HuH-7.5 (cell line): Measurements from ENCODE around the gene HBA2.
"Not testable (repeated sequence)": the region's sequence is repeated elsewhere in the genome, so short reads cannot be mapped to it uniquely, and the experiment has no call there.

ENCODE experiments used
- DNase-seq: peaks from one replicate; pipeline ENCODE4 v3.0.0; 2011; ENCODE audit warnings: low spot score

HBA2 gene

GRCh38 chr16:172374-172941, at the start of gene HBA2:
Gene HBA2, plus strand, starts transcription at chr16:172876. Its CDS starts 37 bp downstream, at chr16:172913.
- not testable (repeated sequence) for DNase-seq

- not testable (repeated sequence) for DNase-seq
Observed at GRCh38 chr16:123558-124350, 48.9 kb upstream of the HBA2 start.

GRCh38 chr16:125011-125410, 47.7 kb upstream of the HBA2 start:
- no peak for DNase-seq

- no peak for DNase-seq
Observed at GRCh38 chr16:129075-129474, 43.6 kb upstream of the HBA2 start.

- DNase-seq, result no peak
Observed at GRCh38 chr16:130533-131173, 42.0 kb upstream of the HBA2 start.

GRCh38 chr16:132120-132519, 40.6 kb upstream of the HBA2 start:
- DNase-seq, result no peak

- no peak for DNase-seq
Observed at GRCh38 chr16:133716-134115, 39.0 kb upstream of the HBA2 start.

GRCh38 chr16:138049-138417, 34.6 kb upstream of the HBA2 start:
- peak; percentile 37 for DNase-seq

GRCh38 chr16:140175-140857, 32.4 kb upstream of the HBA2 start:
- no peak for DNase-seq

- no peak for DNase-seq
Observed at GRCh38 chr16:142405-142967, 30.2 kb upstream of the HBA2 start.

GRCh38 chr16:143047-143446, 29.6 kb upstream of the HBA2 start:
- DNase-seq, result no peak

GRCh38 chr16:143456-143855, 29.2 kb upstream of the HBA2 start:
- DNase-seq, result no peak

GRCh38 chr16:144797-145252, 27.9 kb upstream of the HBA2 start:
- DNase-seq, result no peak

GRCh38 chr16:146646-147045, 26.0 kb upstream of the HBA2 start:
- no peak for DNase-seq

- no peak for DNase-seq
Observed at GRCh38 chr16:149024-149660, 23.5 kb upstream of the HBA2 start.

GRCh38 chr16:152141-153128, 20.2 kb upstream of the HBA2 start, which contains the start of gene HBZ:
Gene HBZ, plus strand, starts transcription at chr16:152644. Its CDS starts 266 bp downstream, at chr16:152910.
- DNase-seq, result no peak

GRCh38 chr16:153129-153521, 19.6 kb upstream of the HBA2 start:
- not testable (repeated sequence) for DNase-seq

GRCh38 chr16:153550-154216, 19.0 kb upstream of the HBA2 start:
- not testable (repeated sequence) for DNase-seq

- DNase-seq, result no peak
Observed at GRCh38 chr16:154217-155030, 18.3 kb upstream of the HBA2 start.
